ENCODE measurements around the gene RUNX2.

GRCh38 chr6:45293306-45293705 lies 34.8 kb upstream of the RUNX2 start:
- TF ChIP-seq, protein P1, sequence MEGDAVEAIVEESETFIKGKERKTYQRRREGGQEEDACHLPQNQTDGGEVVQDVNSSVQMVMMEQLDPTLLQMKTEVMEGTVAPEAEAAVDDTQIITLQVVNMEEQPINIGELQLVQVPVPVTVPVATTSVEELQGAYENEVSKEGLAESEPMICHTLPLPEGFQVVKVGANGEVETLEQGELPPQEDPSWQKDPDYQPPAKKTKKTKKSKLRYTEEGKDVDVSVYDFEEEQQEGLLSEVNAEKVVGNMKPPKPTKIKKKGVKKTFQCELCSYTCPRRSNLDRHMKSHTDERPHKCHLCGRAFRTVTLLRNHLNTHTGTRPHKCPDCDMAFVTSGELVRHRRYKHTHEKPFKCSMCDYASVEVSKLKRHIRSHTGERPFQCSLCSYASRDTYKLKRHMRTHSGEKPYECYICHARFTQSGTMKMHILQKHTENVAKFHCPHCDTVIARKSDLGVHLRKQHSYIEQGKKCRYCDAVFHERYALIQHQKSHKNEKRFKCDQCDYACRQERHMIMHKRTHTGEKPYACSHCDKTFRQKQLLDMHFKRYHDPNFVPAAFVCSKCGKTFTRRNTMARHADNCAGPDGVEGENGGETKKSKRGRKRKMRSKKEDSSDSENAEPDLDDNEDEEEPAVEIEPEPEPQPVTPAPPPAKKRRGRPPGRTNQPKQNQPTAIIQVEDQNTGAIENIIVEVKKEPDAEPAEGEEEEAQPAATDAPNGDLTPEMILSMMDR (IDR thresholded peaks at IDR 0.05 in 4 of 5, conservative IDR thresholded peaks at IDR 0.05 in 1 of 5) = no peak
- TF ChIP-seq POLR2A (IDR thresholded peaks at IDR 0.05) = no peak

Data from gastrocnemius medialis (tissue), 4 donors.